Neural crest cell (in vitro differentiated cells): Measurements from ENCODE around the gene CXCL16. TPM values are rescaled to one million over a fixed set of nuclear protein-coding genes. Genes with fewer than 3 reads are reported as not detected.

ENCODE experiments used
- DNase-seq: peaks from one replicate; pipeline ENCODE4 v3.0.0; 2021; ENCODE audit warnings: low read depth, mixed read lengths, low spot score
- H3K27ac Mint-ChIP-seq: one replicate; pipeline ENCODE4 v1.8.0; 2021; ENCODE audit warnings: mild to moderate bottlenecking, mixed read lengths; ENCODE audit not compliant: unreplicated experiment
- H3K27me3 Mint-ChIP-seq: 2 replicates; pipeline ENCODE4 v1.8.0; 2021; ENCODE audit warnings: low read depth, mild to moderate bottlenecking, mixed read lengths
- H3K36me3 Mint-ChIP-seq: 2 replicates; pipeline ENCODE4 v1.8.0; 2021; ENCODE audit warnings: low read depth, mild to moderate bottlenecking, mixed read lengths
- H3K4me1 Mint-ChIP-seq: 2 replicates; pipeline ENCODE4 v1.8.0; 2021; ENCODE audit warnings: mixed read lengths
- H3K4me3 Mint-ChIP-seq: one replicate; pipeline ENCODE4 v1.8.0; 2021; ENCODE audit warnings: mild to moderate bottlenecking, mixed read lengths
- H3K9me3 Mint-ChIP-seq: 2 replicates; pipeline ENCODE4 v1.8.0; 2021; ENCODE audit warnings: mixed read lengths
- total RNA-seq: library from RNA; stranded (reverse); gene quantifications from 2 replicates; pipeline ENCODE4 v1.2.1, GENCODE V29; 2021
- TF ChIP-seq, protein P1 (sequence below): fragments of 200-600 bp; sonication (generic); conservative IDR thresholded peaks from 2 replicates; pipeline ENCODE4 v1.5.0; 2021; ENCODE audit warnings: antibody characterized with exemption, mild to moderate bottlenecking

The CXCL16 gene
- total RNA-seq, 1 donor from 2014 or later: not detected

DNA sequence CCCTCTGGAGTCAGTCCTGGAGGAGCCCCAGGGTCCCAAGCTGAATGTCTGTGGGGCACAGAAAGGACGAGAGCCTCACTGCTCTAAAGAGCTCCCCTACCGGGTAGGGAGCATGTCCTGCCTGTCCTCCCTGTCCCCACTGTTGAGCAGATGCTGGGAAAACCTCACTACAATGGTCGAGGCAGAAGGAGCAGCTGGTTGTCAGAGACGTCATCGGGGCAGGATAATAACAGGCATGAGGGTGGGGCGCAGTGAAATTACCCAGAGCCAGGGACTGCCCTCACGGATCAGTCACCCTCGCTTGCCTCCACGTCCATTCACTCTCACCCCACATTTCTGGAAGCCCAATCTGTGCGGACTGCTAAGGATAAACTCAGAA, 32.5 kb upstream of the CXCL16 start:
- no peak for DNase-seq
- Mint-ChIP-seq H3K4me1 (no peaks in the 10 kb centered on the region), H3K4me3 (no peak overlapping the region), H3K27me3 (peaks cover 18% of the 10 kb centered on the region), H3K36me3 (no peaks in the 10 kb centered on the region), H3K9me3 (no peaks in the 10 kb centered on the region), H3K27ac (no peak overlapping the region)
- TF ChIP-seq, protein P1, sequence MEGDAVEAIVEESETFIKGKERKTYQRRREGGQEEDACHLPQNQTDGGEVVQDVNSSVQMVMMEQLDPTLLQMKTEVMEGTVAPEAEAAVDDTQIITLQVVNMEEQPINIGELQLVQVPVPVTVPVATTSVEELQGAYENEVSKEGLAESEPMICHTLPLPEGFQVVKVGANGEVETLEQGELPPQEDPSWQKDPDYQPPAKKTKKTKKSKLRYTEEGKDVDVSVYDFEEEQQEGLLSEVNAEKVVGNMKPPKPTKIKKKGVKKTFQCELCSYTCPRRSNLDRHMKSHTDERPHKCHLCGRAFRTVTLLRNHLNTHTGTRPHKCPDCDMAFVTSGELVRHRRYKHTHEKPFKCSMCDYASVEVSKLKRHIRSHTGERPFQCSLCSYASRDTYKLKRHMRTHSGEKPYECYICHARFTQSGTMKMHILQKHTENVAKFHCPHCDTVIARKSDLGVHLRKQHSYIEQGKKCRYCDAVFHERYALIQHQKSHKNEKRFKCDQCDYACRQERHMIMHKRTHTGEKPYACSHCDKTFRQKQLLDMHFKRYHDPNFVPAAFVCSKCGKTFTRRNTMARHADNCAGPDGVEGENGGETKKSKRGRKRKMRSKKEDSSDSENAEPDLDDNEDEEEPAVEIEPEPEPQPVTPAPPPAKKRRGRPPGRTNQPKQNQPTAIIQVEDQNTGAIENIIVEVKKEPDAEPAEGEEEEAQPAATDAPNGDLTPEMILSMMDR: no peak

DNA sequence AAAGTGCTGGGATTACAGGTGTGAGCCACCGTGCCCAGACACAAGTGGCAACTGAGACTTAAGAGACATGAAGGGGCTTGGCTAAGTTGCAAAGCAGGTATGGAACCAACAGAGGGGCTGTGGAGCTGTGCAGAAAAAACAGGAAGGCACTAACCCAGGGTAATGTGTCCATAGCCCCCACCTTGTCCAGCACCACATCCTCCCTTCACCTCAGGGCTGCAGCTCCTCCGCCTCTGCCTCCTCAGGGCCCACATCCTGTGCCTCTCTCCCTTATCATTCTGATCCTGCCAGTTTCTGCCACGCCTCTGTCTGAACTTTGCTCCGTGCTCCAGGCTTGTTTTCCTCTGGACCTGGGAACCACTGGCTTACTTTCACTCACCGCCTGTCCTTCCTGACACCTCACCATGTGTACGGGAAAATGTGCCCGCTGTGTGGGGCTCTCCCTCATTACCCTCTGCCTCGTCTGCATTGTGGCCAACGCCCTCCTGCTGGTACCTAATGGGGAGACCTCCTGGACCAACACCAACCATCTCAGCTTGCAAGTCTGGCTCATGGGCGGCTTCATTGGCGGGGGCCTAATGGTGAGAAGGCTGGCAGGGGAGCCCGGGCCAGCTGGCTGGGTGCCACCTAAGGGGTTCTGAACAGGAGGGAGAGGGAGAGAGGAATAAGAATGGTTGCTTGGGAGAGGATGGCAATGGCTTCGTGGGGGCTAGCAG, 31.9 kb upstream of the CXCL16 start, which contains the start of gene TM4SF5:
TSS of gene TM4SF5 (plus strand) at position 368 of the 716 bp plus-strand sequence. CDS start at position 405, 37 bp downstream.
- no peaks in the 10 kb centered on the region for H3K9me3 Mint-ChIP-seq
- H3K4me1 Mint-ChIP-seq: no peaks in the 10 kb centered on the region
- no peaks in the 10 kb centered on the region for H3K36me3 Mint-ChIP-seq
- DNase-seq: no peak
- H3K27ac Mint-ChIP-seq: no peak within 1 kb of the TSS
- H3K27me3 Mint-ChIP-seq: peaks cover 18% of the 10 kb centered on the region
- TF ChIP-seq, protein P1: no peak
- no peak within 1 kb of the TSS for H3K4me3 Mint-ChIP-seq

DNA sequence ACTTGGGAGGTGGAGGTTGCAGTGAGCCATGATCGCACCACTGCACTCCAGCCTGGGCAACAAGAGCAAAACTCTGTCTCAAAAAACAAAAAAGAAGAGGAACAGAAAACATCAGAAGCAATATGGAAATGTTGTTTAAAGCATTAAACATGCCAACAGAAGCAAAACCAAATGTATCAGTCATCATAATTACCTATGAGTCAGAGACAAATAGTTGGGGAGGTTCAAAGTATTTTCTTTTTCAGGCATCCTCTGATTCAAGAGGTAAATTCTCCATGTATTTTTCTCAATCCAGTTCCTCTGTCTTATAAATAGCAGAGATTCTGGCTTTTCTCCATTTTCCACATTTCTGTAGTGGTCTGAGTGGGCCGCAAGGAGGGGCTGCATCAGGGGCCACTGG, 29.9 kb upstream of the CXCL16 start:
- Mint-ChIP-seq H3K27ac (no peak overlapping the region), H3K4me3 (no peak overlapping the region), H3K9me3 (no peaks in the 10 kb centered on the region), H3K27me3 (peaks cover 19% of the 10 kb centered on the region), H3K4me1 (no peaks in the 10 kb centered on the region), H3K36me3 (no peaks in the 10 kb centered on the region)
- TF ChIP-seq, protein P1: no peak
- no peak for DNase-seq

DNA sequence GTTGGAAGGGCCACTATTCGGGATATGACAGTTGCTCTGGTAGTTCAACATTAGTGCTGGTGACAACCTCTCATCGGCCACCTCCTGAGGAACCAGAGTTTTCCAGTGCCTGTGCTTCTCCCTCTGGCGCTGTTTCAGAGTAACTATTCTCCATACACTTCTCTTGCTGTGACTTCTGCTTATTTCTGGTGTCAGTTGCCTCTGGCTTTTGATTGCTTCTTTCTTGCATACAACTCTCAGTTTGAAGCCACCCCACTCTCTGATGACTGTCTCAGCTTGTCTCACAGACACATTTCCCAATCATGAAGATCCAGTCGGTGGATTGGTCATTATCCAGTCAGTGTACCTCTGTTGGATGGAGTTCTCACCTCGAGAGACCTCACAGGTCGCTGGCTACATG, 28.6 kb upstream of the CXCL16 start:
- Mint-ChIP-seq H3K4me3 (no peak overlapping the region), H3K27me3 (peaks cover 18% of the 10 kb centered on the region), H3K4me1 (no peaks in the 10 kb centered on the region), H3K36me3 (no peaks in the 10 kb centered on the region), H3K9me3 (no peaks in the 10 kb centered on the region), H3K27ac (no peak overlapping the region)
- TF ChIP-seq, protein P1: no peak
- DNase-seq: no peak

DNA sequence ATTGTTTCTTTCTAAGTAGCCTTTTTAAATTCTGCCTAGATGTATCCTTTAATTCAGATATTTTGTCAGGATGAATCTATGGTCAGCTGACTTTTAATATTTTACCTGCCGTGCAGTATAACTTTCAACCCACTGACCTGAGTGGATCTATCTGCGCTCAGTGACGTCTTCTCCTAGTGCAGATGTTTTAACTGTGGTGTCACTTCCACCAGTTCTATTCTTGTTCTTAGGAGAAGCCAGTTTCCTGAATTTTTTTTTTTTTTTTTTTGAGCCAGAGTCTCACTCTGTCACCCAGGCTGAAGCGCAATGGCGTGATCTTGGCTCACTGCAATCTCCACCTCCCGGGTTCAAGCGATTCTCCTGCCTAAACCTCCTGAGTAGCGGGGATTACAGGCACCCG, 27.0 kb upstream of the CXCL16 start:
- Mint-ChIP-seq H3K4me1 (no peaks in the 10 kb centered on the region), H3K27me3 (peaks cover 11% of the 10 kb centered on the region), H3K27ac (no peak overlapping the region), H3K36me3 (no peaks in the 10 kb centered on the region), H3K4me3 (no peak overlapping the region), H3K9me3 (no peaks in the 10 kb centered on the region)
- DNase-seq: no peak
- TF ChIP-seq, protein P1: no peak
